Spleen (tissue), 7 donors: ENCODE measurements around the gene MBD5.

Experiments
- POLR2A ChIP-seq, 3 donors: fragments of 450-650 bp; IDR thresholded peaks; one replicate each; pipeline ENCODE4 v1.5.1; 2017; ENCODE audit warnings: antibody characterized with exemption in 3 of 3, mild to moderate bottlenecking in 1 of 3
- POLR2AphosphoS5 ChIP-seq, 3 donors: sonication (generic); formaldehyde crosslinking; IDR thresholded peaks; one replicate each; pipeline ENCODE4 v1.5.1; 2017; ENCODE audit warnings: antibody characterized with exemption in 3 of 3
- TF ChIP-seq, protein P1 (sequence below), 11 experiments: fragments of 200-600 bp in 7 of 11; fragments of 450-650 bp in 4 of 11; sonication (generic) in 4 of 11; IDR thresholded peaks in 8 of 11; conservative IDR thresholded peaks in 3 of 11; 1 replicate in 7 of 11; 2 replicates in 4 of 11; pipeline versions ENCODE4 v1.4.0 to v1.8.0; 2016 to 2021; ENCODE audit warnings: antibody characterized with exemption in 11 of 11, inconsistent platforms in 4 of 11, mild to moderate bottlenecking in 1 of 11
- donor health status: DM: no; HTN: no; CAD: no; lungs with moderate emphysema.
- donor health status: DM: no; HTN: no; CAD: no.
- donor health status: DM: no; HTN: no; CAD: no.

DNA sequence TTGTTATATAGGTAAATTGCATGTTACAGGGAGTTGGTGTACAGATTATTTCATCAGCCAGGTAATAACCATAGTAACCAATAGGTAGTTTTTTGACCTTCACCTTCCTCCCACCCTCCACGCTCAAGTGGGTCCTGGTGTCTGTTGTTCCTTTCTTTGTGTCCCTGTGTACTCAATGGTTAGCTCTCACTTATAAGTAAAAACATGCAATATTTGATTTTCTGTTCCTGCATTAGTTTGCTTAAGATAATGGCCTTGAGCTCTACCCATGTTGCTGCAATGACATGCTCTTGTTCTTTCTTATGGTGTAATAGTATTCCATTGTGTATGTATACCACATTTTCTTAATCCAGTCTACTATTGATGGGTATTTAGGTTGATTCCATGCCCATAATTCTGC is 390.0 kb downstream of the MBD5 start:
- TF ChIP-seq, protein P1, sequence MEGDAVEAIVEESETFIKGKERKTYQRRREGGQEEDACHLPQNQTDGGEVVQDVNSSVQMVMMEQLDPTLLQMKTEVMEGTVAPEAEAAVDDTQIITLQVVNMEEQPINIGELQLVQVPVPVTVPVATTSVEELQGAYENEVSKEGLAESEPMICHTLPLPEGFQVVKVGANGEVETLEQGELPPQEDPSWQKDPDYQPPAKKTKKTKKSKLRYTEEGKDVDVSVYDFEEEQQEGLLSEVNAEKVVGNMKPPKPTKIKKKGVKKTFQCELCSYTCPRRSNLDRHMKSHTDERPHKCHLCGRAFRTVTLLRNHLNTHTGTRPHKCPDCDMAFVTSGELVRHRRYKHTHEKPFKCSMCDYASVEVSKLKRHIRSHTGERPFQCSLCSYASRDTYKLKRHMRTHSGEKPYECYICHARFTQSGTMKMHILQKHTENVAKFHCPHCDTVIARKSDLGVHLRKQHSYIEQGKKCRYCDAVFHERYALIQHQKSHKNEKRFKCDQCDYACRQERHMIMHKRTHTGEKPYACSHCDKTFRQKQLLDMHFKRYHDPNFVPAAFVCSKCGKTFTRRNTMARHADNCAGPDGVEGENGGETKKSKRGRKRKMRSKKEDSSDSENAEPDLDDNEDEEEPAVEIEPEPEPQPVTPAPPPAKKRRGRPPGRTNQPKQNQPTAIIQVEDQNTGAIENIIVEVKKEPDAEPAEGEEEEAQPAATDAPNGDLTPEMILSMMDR (IDR thresholded peaks at IDR 0.05 in 8 of 11, conservative IDR thresholded peaks at IDR 0.05 in 3 of 11), result no peak
- TF ChIP-seq POLR2A (IDR thresholded peaks at IDR 0.05) (no peak), POLR2AphosphoS5 (IDR thresholded peaks at IDR 0.05) (no peak)
